ENCODE data around the gene RAB26. TPM values are rescaled to one million over a fixed set of nuclear protein-coding genes. Genes with fewer than 3 reads are reported as not detected.
A peak's percentile ranks its signal among the peaks of the same experiment; 100 is the strongest.

The RAB26 gene
- total and polyA plus RNA-seq, 2 of the 13 experiments (the other 11 are each of a cell fraction or from before 2014, with no cell fraction given): 0.86 to 3.6 TPM

DNA sequence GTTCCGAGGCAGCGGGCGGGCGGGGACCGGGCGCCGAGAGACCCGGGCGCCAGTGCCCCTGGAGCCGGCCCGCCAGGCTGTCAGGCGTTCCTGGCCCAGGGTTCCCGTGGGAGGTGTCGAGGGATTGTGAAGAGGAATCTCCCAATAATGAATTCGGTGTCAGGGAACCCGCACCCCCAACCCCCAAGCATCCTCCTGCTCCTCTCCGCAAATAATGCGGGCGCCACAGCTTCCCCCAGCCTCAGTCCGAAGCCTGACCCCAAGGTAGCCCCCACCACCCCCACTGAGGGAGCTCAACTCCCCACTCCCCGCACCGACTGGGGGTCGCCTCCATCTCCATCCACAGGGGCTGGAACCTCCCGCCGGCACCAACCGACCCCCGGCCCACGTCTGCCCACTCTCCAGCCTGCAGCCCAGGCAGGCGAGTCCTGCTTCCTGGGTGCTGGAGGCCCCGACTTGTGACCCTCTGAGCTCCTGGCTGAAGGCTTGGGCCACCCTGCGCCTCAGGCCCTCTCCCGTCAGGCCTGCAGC, 48.6 kb downstream of the RAB26 start:
- H3K36me3 ChIP-seq (replicated peaks in 1 of 2; ENCODE audit: control insufficient read depth in 1 of 2, insufficient read depth in 2 of 2, low read length in 2 of 2): no peaks in the 10 kb centered on the region
- TF ChIP-seq POLR2AphosphoS5 (IDR thresholded peaks at IDR 0.05; ENCODE audit: low read depth, low read length) (no peak), KLF6 (CRISPR knock-in tag; IDR thresholded peaks at IDR 0.05) (no peak), CHCHD3 (CRISPR knock-in tag; IDR thresholded peaks at IDR 0.05) (no peak), MBNL3 (CRISPR knock-in tag; conservative IDR thresholded peaks at IDR 0.05) (no peak), NKX3-1 (CRISPR knock-in tag; IDR thresholded peaks at IDR 0.05) (no peak), ZNF180 (CRISPR knock-in tag; IDR thresholded peaks at IDR 0.05; ENCODE audit: borderline replicate concordance, low read depth) (no peak), ZNF451 (CRISPR knock-in tag; IDR thresholded peaks at IDR 0.05) (no peak)
- TF ChIP-seq, protein P1, sequence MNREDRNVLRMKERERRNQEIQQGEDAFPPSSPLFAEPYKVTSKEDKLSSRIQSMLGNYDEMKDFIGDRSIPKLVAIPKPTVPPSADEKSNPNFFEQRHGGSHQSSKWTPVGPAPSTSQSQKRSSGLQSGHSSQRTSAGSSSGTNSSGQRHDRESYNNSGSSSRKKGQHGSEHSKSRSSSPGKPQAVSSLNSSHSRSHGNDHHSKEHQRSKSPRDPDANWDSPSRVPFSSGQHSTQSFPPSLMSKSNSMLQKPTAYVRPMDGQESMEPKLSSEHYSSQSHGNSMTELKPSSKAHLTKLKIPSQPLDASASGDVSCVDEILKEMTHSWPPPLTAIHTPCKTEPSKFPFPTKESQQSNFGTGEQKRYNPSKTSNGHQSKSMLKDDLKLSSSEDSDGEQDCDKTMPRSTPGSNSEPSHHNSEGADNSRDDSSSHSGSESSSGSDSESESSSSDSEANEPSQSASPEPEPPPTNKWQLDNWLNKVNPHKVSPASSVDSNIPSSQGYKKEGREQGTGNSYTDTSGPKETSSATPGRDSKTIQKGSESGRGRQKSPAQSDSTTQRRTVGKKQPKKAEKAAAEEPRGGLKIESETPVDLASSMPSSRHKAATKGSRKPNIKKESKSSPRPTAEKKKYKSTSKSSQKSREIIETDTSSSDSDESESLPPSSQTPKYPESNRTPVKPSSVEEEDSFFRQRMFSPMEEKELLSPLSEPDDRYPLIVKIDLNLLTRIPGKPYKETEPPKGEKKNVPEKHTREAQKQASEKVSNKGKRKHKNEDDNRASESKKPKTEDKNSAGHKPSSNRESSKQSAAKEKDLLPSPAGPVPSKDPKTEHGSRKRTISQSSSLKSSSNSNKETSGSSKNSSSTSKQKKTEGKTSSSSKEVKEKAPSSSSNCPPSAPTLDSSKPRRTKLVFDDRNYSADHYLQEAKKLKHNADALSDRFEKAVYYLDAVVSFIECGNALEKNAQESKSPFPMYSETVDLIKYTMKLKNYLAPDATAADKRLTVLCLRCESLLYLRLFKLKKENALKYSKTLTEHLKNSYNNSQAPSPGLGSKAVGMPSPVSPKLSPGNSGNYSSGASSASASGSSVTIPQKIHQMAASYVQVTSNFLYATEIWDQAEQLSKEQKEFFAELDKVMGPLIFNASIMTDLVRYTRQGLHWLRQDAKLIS (CRISPR knock-in tag; IDR thresholded peaks at IDR 0.05): no peak
- TF ChIP-seq, protein P2, sequence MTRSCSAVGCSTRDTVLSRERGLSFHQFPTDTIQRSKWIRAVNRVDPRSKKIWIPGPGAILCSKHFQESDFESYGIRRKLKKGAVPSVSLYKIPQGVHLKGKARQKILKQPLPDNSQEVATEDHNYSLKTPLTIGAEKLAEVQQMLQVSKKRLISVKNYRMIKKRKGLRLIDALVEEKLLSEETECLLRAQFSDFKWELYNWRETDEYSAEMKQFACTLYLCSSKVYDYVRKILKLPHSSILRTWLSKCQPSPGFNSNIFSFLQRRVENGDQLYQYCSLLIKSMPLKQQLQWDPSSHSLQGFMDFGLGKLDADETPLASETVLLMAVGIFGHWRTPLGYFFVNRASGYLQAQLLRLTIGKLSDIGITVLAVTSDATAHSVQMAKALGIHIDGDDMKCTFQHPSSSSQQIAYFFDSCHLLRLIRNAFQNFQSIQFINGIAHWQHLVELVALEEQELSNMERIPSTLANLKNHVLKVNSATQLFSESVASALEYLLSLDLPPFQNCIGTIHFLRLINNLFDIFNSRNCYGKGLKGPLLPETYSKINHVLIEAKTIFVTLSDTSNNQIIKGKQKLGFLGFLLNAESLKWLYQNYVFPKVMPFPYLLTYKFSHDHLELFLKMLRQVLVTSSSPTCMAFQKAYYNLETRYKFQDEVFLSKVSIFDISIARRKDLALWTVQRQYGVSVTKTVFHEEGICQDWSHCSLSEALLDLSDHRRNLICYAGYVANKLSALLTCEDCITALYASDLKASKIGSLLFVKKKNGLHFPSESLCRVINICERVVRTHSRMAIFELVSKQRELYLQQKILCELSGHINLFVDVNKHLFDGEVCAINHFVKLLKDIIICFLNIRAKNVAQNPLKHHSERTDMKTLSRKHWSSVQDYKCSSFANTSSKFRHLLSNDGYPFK (CRISPR knock-in tag; IDR thresholded peaks at IDR 0.05; ENCODE audit: borderline replicate concordance): no peak
- intact Hi-C loops (cut with micrococcal nuclease; ENCODE audit: unreplicated experiment) (loop anchor here (5.0 kb wide), 2 partner anchors 35 to 55 kb away; partner anchors contain the start of gene ECI1), in situ Hi-C loops (cut with HindIII; ENCODE audit: extremely low pct_ligation_motif_present, low pct_unique_long_range_greater_than_20kb) (no loop called here)
- no TSS peak for BruUV-seq (replicated peaks)
- peaks cover 48% of the 10 kb centered on the region for H3K4me1 ChIP-seq (ENCODE audit: insufficient read depth, low read length)
- no peaks in the 10 kb centered on the region for H3K9me3 ChIP-seq (ENCODE audit: low read length)
- WGBS (ENCODE audit: low lambda C conversion rate): 70% methylated on average over 11 of the region's 32 CpGs
- H3K4me2 ChIP-seq (ENCODE audit: low read depth, low read length): peak overlapping the region; percentile 49
- H4K20me1 ChIP-seq (ENCODE audit: insufficient read depth, low read length): no peaks in the 10 kb centered on the region
- H3K9ac ChIP-seq (ENCODE audit: insufficient read depth, low read depth, low read length): 0 out of 2 replicates have a peak overlapping the region, but pooled peaks have one; percentile 15
- peaks cover 2 to 39% of the 10 kb centered on the region in 2 experiments; a peak in 3 of 5 replicates for H3K27me3 ChIP-seq (ENCODE audit: control insufficient read depth in 1 of 2, insufficient read depth in 2 of 2, low read length in 2 of 2)
- POLR2A ChIA-PET: interaction anchor here (1.8 kb wide), 1 partner anchor 54 kb away, joined by 5 read pairs; the partner anchor contains the start of gene ECI1
- no peak overlapping the region for H3K27ac ChIP-seq (ENCODE audit: extremely low read length, insufficient read depth, low read length)
- H3K4me3 ChIP-seq (replicated peaks in 1 of 3; ENCODE audit: insufficient read depth in 1 of 3, low read depth in 2 of 3, low read length in 3 of 3): peak overlapping the region in 2 of 3 experiments; percentile 17 to 55; a peak in 2 of 6 replicates
- no peaks in the 10 kb centered on the region for H3K79me2 ChIP-seq (ENCODE audit: insufficient read depth, low read length)
- no peak overlapping the region for H2AFZ ChIP-seq (ENCODE audit: low read length)
- no peak for ATAC-seq
- FAIRE-seq: no peak
- no peak for DNase-seq (ENCODE audit: low spot score)
- CTCF ChIA-PET (ENCODE audit: low intra/inter-chr PET ratio, low total read pairs): no interaction called here
